Type B pancreatic cell (in vitro differentiated cells): ENCODE results near the gene PDE9A. TPM values are rescaled to one million over a fixed set of nuclear protein-coding genes. Genes with fewer than 3 reads are reported as not detected.
A peak's percentile ranks its signal among the peaks of the same experiment; 100 is the strongest.

Experiments used
- DNase-seq: peaks from one replicate; pipeline ENCODE4 v3.0.0; 2021; ENCODE audit warnings: mixed read lengths; ENCODE audit not compliant: unreplicated experiment; ENCODE audit errors: extremely low spot score
- H3K27ac Mint-ChIP-seq: 2 replicates; pipeline ENCODE4 v1.8.0; 2021; ENCODE audit warnings: mild to moderate bottlenecking, mixed read lengths
- H3K27me3 Mint-ChIP-seq: 2 replicates; pipeline ENCODE4 v1.8.0; 2021; ENCODE audit warnings: mixed read lengths
- H3K36me3 Mint-ChIP-seq: 2 replicates; pipeline ENCODE4 v1.8.0; 2021; ENCODE audit warnings: mixed read lengths
- H3K4me1 Mint-ChIP-seq: one replicate; pipeline ENCODE4 v1.8.0; 2021; ENCODE audit warnings: mixed read lengths; ENCODE audit not compliant: unreplicated experiment
- H3K4me3 Mint-ChIP-seq: 2 replicates; pipeline ENCODE4 v1.8.0; 2021; ENCODE audit warnings: mild to moderate bottlenecking, mixed read lengths
- H3K9me3 Mint-ChIP-seq: 2 replicates; pipeline ENCODE4 v1.8.0; 2021; ENCODE audit warnings: mixed read lengths
- CTCF ChIP-seq: fragments of 200-600 bp; sonication (generic); conservative IDR thresholded peaks from 2 replicates; pipeline ENCODE4 v1.5.0; 2021; ENCODE audit warnings: antibody characterized with exemption, mild to moderate bottlenecking
- total RNA-seq: library from RNA; stranded (reverse); gene quantifications from 2 replicates; pipeline ENCODE4 v1.2.1, GENCODE V29; 2021; ENCODE audit warnings: low replicate concordance

The PDE9A gene
- total RNA-seq, 1 donor from 2014 or later: 18.6 TPM

GRCh38 chr21:42652527-42653230 lies 742 bp upstream of the PDE9A start:
- no peaks in the 10 kb centered on the region for H3K36me3 Mint-ChIP-seq
- H3K27me3 Mint-ChIP-seq: peaks cover 20% of the 10 kb centered on the region
- no peaks in the 10 kb centered on the region for H3K9me3 Mint-ChIP-seq
- no peak for DNase-seq
- TF ChIP-seq CTCF: peak; percentile 75
- peak overlapping the region; percentile 93 for H3K27ac Mint-ChIP-seq
- H3K4me1 Mint-ChIP-seq: peaks cover 20% of the 10 kb centered on the region
- peak overlapping the region; percentile 94 for H3K4me3 Mint-ChIP-seq

DNA sequence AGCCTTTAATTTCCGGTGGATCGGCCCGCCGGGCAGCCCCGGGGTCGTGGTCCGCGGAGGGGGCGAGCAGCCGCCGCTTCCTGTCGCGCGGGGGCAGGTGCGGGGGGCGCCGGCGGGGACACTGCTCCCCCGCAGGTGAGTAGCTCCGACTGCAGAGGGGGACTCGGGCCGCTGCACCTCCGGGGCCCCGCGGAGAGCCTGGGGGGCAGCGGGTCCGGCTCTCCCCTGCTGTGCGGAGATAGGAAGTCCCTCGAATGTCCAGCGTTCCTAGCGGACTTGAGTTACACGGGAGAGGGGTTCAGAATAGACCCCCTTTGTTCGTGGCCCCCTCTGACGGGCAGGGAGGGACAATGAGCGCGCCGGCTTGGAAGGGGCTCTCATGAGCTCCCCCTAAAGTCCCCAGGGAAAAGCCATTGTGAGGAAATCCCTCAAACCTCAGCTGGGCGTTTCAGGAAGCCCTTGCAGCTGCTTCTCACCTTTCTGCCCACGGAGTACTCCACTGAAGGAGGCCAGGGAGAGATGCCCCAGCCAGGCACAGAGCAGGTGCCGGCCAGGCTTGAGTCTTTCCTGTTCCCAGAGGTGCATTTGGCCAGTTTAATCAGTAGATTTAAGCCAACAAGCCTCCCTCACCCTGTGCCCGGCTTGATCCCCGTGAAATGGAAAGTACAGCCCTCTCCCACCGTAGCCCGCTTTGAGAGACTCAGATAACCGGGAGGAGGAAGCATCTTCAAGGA lies 925 bp downstream of the PDE9A start:
- Mint-ChIP-seq H3K4me1 (peaks cover 25% of the 10 kb centered on the region), H3K36me3 (no peaks in the 10 kb centered on the region), H3K27me3 (peaks cover 20% of the 10 kb centered on the region), H3K9me3 (no peaks in the 10 kb centered on the region), H3K27ac (peak overlapping the region; percentile 30), H3K4me3 (peak overlapping the region; percentile 89)
- DNase-seq: no peak
- TF ChIP-seq CTCF: no peak

- no peak for DNase-seq
- Mint-ChIP-seq H3K27ac (peak overlapping the region; percentile 30), H3K4me1 (peaks cover 25% of the 10 kb centered on the region), H3K27me3 (peaks cover 20% of the 10 kb centered on the region), H3K9me3 (no peaks in the 10 kb centered on the region), H3K4me3 (peak overlapping the region; percentile 89), H3K36me3 (no peaks in the 10 kb centered on the region)
- TF ChIP-seq CTCF: no peak
These were observed 1.7 kb downstream of the PDE9A start for GRCh38 chr21:42654913-42655795.

GRCh38 chr21:42655796-42656770 lies 2.7 kb downstream of the PDE9A start:
- H3K36me3 Mint-ChIP-seq: no peaks in the 10 kb centered on the region
- H3K9me3 Mint-ChIP-seq: no peaks in the 10 kb centered on the region
- H3K4me1 Mint-ChIP-seq: peaks cover 25% of the 10 kb centered on the region
- H3K27ac Mint-ChIP-seq: peak overlapping the region; percentile 18
- H3K27me3 Mint-ChIP-seq: peaks cover 20% of the 10 kb centered on the region
- no peak for TF ChIP-seq CTCF
- DNase-seq: no peak
- peak overlapping the region; percentile 67 for H3K4me3 Mint-ChIP-seq
